Measurements from ENCODE around the gene KIF1A. TPM values are rescaled to one million over a fixed set of nuclear protein-coding genes. Genes with fewer than 3 reads are reported as not detected.

Gene KIF1A
- total RNA-seq, 1 donor from 2014 or later = 48.9 TPM

DNA sequence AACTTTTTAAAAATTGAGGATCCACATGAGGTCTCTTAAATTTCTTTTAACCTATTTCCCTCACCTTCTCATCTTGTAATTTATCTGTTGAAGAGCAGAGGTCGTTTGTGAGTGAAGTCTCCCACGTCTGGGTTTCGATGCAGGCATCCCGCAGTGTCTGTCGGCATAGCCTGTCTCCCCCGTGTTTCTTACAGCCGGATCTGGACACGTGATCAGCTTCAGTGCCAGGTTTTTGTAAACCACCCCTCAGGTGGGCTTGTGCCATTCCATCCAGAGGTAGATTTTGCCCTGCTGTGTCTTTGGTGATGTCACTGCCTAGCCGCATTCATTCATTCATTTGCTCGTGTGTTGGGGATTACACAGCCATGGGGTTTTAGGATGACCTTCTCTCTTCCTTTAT, 112.2 kb downstream of the KIF1A start:
- H3K36me3 Mint-ChIP-seq = no peaks in the 10 kb centered on the region
- TF ChIP-seq, protein P1, sequence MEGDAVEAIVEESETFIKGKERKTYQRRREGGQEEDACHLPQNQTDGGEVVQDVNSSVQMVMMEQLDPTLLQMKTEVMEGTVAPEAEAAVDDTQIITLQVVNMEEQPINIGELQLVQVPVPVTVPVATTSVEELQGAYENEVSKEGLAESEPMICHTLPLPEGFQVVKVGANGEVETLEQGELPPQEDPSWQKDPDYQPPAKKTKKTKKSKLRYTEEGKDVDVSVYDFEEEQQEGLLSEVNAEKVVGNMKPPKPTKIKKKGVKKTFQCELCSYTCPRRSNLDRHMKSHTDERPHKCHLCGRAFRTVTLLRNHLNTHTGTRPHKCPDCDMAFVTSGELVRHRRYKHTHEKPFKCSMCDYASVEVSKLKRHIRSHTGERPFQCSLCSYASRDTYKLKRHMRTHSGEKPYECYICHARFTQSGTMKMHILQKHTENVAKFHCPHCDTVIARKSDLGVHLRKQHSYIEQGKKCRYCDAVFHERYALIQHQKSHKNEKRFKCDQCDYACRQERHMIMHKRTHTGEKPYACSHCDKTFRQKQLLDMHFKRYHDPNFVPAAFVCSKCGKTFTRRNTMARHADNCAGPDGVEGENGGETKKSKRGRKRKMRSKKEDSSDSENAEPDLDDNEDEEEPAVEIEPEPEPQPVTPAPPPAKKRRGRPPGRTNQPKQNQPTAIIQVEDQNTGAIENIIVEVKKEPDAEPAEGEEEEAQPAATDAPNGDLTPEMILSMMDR (IDR thresholded peaks at IDR 0.05; ENCODE audit: unreplicated experiment) = no peak
- H3K27ac Mint-ChIP-seq = peak overlapping the region; percentile 72
- peaks cover 9% of the 10 kb centered on the region for H3K27me3 Mint-ChIP-seq (ENCODE audit: low read depth)
- peak overlapping the region; percentile 5 for H3K4me3 Mint-ChIP-seq
- no peak for DNase-seq (ENCODE audit: low spot score in 2 of 2, unreplicated experiment in 2 of 2)
- H3K9me3 Mint-ChIP-seq = peaks cover 7% of the 10 kb centered on the region
- H3K4me1 Mint-ChIP-seq = peaks cover 14% of the 10 kb centered on the region

DNA sequence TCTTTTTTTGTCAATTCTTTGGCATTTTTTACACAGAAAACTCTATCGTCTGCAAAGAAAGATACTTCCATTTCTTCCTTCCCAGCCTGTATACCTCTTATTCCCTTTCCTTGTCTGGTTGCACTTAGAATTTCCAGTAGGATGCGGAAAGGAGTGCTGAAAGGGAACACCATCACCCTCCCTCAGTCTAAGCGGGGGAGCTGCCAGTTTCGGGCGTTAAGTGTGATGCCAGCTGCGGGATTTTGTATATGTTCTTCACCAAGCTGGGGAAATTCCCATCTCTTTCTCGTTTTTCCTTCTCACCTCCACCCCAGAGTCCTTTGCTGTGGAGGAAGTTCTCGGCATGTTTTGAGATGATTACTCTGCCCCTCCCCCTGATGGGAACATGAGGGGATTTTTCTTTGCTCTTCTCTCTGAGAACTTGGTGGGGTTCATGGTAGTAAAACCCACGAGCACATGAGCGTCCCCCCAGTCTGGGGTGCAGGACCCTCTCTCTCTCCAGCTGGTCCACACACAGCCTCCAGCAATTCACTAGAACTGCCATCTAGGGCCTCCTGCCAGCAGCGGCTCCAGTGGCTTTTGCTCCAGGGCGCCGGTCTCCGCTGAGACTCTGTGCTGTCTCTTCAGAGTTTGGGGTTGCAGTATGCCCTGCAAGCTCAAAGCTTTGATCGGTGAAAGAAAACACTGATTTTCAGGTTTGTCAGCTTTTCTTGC, 112.8 kb downstream of the KIF1A start:
- no peaks in the 10 kb centered on the region for H3K36me3 Mint-ChIP-seq
- peak overlapping the region; percentile 72 for H3K27ac Mint-ChIP-seq
- H3K4me1 Mint-ChIP-seq = peaks cover 14% of the 10 kb centered on the region
- no peak for DNase-seq (ENCODE audit: low spot score in 2 of 2, unreplicated experiment in 2 of 2)
- peaks cover 9% of the 10 kb centered on the region for H3K27me3 Mint-ChIP-seq (ENCODE audit: low read depth)
- peaks cover 7% of the 10 kb centered on the region for H3K9me3 Mint-ChIP-seq
- no peak overlapping the region for H3K4me3 Mint-ChIP-seq
- TF ChIP-seq, protein P1 (IDR thresholded peaks at IDR 0.05; ENCODE audit: unreplicated experiment) = no peak

DNA sequence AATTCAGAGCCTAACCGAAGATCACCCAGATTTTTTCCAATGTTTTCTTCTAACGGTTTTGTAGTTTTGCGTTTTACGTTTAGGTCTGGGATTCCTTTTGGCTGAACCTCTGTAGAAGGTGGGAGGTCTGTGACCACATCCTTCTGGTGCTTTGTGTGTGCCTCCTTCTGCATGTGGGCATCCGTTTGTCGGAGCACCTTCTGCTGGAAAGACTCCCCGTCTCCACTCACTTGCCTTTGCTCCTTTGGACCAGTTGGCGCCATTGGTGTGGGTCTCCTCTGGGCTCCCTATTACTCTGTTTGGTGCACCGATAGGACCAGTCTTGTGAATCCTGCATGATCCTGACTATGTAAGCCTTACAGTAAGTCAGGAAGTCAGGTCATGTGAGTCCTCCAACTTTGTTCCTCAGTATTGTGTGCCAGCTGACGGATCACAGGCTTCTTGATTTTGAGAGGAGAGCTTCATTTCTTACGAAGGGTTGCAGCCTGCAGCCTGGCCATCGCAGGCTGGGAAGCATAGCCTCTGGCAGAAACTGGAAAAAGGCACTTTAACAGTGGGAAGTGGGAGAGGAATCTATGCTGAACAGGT, 114.7 kb downstream of the KIF1A start:
- Mint-ChIP-seq H3K27ac (no peak overlapping the region), H3K36me3 (no peaks in the 10 kb centered on the region), H3K9me3 (peaks cover 7% of the 10 kb centered on the region), H3K4me1 (peaks cover 14% of the 10 kb centered on the region), H3K4me3 (no peak overlapping the region), H3K27me3 (ENCODE audit: low read depth) (peaks cover 9% of the 10 kb centered on the region)
- TF ChIP-seq, protein P1 (IDR thresholded peaks at IDR 0.05; ENCODE audit: unreplicated experiment) = no peak
- no peak for DNase-seq (ENCODE audit: low spot score in 2 of 2, unreplicated experiment in 2 of 2)

DNA sequence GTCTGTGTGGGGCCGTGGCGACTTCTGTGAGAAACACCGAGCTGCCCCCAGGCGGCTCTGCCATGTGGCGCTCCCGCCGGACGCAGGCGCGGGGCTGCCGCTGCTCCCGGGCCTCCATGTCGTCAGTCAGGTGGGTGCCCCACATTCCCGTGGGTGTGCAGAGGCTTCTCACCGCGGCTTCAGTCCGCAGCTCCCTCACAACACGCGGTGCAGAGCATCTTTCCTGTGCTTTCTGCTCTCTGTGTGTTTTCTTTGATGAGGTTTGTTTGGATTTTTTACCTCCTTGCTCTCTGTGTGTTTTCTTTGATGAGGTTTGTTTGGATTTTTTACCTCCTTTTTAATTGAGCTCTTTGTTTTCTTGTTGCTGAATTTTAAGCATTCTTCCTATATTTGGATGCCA, 115.4 kb downstream of the KIF1A start:
- H3K27me3 Mint-ChIP-seq (ENCODE audit: low read depth) = peaks cover 9% of the 10 kb centered on the region
- H3K9me3 Mint-ChIP-seq = peaks cover 7% of the 10 kb centered on the region
- H3K4me3 Mint-ChIP-seq = no peak overlapping the region
- H3K27ac Mint-ChIP-seq = no peak overlapping the region
- no peaks in the 10 kb centered on the region for H3K36me3 Mint-ChIP-seq
- no peak for DNase-seq (ENCODE audit: low spot score in 2 of 2, unreplicated experiment in 2 of 2)
- TF ChIP-seq, protein P1 (IDR thresholded peaks at IDR 0.05; ENCODE audit: unreplicated experiment) = no peak
- H3K4me1 Mint-ChIP-seq = peaks cover 14% of the 10 kb centered on the region

DNA sequence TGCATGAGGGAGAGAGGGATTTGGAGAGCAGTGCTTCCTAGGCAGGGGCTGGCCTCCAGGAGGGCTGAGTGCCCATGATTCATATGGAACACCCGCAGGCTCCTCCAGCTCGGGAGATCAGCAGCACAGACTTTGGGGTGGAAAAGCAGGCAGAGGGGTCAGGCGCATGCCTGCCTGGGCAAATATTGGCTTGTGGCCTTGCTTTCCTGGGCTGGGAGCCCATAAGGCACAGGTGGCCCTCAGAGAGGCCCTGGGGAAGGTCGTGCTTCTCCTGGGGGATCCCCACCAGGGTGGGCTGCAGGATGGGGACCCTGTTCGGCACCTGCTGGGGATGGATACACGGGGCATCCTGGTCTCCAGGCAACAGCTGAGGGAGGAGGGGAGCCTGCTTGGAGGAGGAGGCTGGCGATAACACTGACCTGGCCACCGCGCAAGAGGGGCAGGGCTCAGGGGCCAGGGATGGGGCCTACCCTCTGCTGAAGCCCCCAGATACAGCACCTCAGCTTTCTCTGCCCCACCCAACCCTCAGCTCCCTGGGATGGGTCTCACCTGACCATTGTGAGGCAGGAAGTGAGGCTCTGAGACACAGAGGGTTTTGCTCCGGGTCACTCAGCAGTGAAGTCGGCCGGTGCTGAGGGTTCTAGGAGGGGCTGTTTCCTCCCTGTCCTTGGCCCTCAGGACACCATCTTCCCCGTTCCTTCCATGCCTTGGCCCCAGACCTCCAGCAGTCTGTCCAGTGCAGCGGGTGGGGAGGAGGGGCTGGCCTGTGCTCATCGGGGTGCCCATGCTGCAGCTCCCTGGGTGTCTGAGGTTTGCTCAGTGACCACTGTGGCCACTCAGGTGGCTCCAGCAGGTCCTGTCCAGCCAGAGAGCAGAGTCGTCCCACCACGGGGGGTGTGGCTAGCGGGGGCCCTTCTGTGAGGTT, 116.3 kb downstream of the KIF1A start:
- peaks cover 14% of the 10 kb centered on the region for H3K4me1 Mint-ChIP-seq
- peaks cover 9% of the 10 kb centered on the region for H3K27me3 Mint-ChIP-seq (ENCODE audit: low read depth)
- peaks cover 3% of the 10 kb centered on the region for H3K9me3 Mint-ChIP-seq
- H3K27ac Mint-ChIP-seq = no peak overlapping the region
- TF ChIP-seq, protein P1 (IDR thresholded peaks at IDR 0.05; ENCODE audit: unreplicated experiment) = no peak
- DNase-seq (ENCODE audit: low spot score in 2 of 2, unreplicated experiment in 2 of 2) = no peak
- H3K4me3 Mint-ChIP-seq = no peak overlapping the region
- no peaks in the 10 kb centered on the region for H3K36me3 Mint-ChIP-seq

Data from mesothelial cell of epicardium (in vitro differentiated cells).